Measurements from ENCODE around the gene CD300C.

DNA sequence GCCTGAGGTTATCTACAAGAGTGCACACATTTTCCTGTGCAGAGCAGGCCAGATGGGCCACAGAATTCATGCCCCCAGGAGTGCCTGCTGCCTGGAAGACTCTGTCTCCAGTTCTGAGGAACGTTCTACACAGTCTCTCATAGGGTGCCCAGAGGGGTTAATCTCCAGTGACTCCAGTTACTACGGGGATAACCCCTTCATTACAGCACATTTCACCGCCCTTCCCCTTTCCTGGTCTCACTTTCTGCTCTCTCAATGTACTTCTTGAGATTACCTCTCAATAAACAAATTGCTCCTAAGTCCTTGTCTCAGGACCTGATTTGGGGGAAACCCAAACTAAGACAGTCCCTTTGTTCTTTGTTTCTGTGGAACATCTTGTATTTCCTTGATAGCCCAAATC, 15.7 kb upstream of the CD300C start:
- TF ChIP-seq, protein P1, sequence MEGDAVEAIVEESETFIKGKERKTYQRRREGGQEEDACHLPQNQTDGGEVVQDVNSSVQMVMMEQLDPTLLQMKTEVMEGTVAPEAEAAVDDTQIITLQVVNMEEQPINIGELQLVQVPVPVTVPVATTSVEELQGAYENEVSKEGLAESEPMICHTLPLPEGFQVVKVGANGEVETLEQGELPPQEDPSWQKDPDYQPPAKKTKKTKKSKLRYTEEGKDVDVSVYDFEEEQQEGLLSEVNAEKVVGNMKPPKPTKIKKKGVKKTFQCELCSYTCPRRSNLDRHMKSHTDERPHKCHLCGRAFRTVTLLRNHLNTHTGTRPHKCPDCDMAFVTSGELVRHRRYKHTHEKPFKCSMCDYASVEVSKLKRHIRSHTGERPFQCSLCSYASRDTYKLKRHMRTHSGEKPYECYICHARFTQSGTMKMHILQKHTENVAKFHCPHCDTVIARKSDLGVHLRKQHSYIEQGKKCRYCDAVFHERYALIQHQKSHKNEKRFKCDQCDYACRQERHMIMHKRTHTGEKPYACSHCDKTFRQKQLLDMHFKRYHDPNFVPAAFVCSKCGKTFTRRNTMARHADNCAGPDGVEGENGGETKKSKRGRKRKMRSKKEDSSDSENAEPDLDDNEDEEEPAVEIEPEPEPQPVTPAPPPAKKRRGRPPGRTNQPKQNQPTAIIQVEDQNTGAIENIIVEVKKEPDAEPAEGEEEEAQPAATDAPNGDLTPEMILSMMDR (IDR thresholded peaks at IDR 0.05; ENCODE audit: low read depth, low read length, poor library complexity, severe bottlenecking): no peak
- no peak for TF ChIP-seq EZH2phosphoT487 (IDR thresholded peaks at IDR 0.05; ENCODE audit: borderline replicate concordance, low read length)

Measured in DOHH2 (cell line).